HG03097 (cell line): Measurements from ENCODE around the gene HTR5A.

ENCODE experiments used
- ATAC-seq: cut with Tn5 transposase; IDR thresholded peaks from one replicate; pipeline ENCODE4 v1.9.1; 2021; ENCODE audit not compliant: unreplicated experiment, low FRiP score

The HTR5A gene

DNA sequence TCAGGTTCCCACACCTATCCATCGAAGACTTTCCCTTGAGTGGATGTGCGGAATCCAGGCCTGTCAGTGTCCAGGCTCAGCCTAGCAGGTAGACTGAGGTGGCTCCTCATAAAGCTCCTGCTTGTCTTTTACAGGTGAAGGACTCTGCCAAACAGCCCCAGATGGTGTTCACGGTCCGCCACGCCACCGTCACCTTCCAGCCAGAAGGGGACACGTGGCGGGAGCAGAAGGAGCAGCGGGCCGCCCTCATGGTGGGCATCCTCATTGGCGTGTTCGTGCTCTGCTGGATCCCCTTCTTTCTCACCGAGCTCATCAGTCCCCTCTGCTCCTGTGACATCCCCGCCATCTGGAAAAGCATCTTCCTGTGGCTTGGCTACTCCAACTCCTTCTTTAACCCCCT is 13.9 kb downstream of the HTR5A start:
- ATAC-seq = no peak

DNA sequence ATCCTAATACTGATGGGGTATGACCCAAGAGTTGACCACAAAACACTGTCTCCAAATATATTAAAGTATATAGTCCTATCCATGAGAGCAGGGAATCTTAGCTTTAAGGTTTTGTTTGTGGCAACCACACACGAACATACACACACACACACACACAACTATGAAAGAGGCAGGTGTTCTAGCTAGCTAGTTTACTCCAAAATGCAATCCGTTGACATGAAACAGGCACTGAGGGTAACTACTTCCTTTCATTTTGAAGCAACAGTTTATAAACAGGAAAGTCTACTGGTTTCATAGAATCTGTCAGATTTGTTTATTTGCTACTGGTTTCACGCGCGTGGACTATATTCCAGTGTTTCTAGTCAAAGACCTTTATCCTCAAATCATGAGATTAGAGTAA is 14.8 kb downstream of the HTR5A start:
- no peak for ATAC-seq

DNA sequence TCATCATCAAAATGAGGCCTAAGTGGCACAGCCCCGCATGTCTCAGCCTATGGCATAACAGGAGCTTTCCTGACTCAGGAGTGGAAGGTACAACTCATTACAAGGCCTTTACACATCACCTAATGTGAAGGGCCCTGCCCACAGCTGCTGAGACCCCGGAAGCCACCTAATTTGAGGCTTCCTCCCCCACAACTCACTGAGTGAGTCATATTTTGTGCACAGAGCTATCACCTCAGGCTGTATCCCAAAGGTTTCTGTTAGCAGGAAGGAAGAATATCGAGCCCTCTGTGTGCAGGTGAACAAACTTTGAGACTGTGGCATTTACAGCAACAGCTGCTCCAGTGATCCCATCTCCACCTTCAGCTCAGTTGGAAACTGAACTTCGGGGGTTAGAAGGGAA is 20.6 kb downstream of the HTR5A start:
- no peak for ATAC-seq

GRCh38 chr7:155093596-155093995 is 23.5 kb downstream of the HTR5A start:
- ATAC-seq = no peak

- no peak for ATAC-seq
Observed at GRCh38 chr7:155094636-155095135, 24.6 kb downstream of the HTR5A start.

DNA sequence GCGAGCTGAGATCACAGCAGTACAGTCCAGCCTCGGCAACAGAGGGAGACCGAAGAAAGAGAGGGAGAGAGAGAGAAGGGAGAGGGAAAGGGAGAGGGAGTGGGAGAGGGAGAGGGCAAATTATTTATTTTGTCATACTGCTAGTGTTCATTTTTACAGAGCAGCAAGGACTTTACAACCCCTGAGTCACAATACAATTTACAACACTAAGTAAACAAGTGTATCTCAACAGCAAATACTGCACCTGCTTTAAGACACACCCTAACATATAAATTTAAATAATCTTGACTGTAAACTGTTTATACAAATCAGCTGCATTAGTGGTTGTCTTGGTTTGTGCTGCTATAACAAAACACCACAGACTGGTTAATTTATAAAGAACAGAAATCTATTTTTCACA is 27.2 kb downstream of the HTR5A start:
- no peak for ATAC-seq

DNA sequence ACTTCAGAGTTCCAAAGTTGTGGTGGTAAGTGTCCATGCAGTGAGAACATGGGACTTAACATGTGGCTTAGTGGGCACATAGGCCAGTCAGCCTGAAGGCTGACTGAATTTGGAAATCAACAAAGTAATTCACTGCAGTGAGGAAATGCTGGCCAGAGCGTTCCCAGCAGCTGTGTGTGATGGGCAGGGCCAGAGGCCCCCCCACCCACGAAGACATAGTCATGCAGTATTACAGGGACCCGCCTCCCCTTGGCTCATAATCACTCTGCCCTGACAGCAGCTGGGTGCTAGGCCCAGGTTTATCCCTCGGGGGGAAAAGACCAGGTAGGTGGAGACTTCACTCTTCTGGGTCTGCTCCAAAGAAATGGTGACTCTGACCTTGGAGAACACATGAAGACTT is 33.7 kb downstream of the HTR5A start:
- no peak for ATAC-seq

DNA sequence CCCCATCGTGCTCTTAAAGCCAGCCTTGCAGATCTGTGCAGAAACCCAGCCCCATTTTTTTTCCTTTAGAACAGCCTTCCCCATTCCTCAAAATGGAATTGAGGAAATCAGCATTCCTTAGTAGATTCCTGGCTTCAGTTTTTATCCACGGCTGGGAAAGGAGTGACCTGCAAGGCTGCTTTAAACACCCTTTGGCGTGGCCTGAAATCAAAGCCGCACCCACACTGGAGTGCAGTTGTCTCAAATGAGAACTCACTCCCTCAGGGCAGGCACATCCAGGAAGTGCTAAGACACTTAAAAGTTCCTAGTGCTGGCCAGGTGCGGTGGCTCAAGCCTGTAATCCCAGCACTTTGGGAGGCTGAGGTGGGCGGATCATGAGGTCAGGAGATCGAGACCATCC is 34.8 kb downstream of the HTR5A start:
- ATAC-seq = no peak

- no peak for ATAC-seq
Observed at GRCh38 chr7:155106356-155106755, 36.2 kb downstream of the HTR5A start.

- ATAC-seq = no peak
Observed at GRCh38 chr7:155107126-155107525, 37.0 kb downstream of the HTR5A start.

DNA sequence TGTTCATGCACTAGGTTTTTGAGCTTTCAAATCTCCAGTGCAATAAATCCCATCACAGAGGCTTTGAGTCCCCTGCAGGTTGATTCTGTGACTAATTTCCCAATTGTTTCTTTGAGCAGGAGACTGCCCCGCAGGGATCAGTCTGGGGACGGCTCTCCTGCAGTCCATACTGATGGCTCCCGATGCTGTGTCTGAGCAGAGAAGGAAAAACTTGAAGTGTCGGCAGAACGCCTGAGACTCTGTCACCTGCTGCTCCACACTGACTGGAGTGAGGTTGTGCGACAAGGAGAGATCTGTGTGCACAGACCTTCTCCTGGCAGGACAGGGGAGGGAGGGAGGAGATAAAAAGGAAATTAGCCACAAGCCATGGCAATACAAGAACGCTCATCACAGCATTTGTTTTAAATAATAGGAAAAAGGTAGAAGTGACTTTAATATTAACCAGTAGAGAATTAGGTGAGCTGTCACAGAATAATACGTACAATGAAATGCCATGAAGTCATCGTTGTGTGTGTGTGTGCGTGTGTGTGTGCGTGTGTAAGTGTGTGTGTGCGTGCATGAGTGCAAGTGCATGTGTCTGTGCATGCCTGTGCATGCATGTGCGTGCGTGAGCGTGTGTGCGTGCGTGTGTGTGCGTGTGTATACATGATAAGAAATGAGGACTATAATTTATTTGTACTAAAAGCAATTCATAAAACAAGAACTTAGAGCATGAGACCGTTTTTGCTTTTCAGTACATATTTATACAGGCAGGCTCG is 38.2 kb downstream of the HTR5A start:
- ATAC-seq = no peak

GRCh38 chr7:155109121-155109520 is 39.0 kb downstream of the HTR5A start:
- ATAC-seq = no peak

DNA sequence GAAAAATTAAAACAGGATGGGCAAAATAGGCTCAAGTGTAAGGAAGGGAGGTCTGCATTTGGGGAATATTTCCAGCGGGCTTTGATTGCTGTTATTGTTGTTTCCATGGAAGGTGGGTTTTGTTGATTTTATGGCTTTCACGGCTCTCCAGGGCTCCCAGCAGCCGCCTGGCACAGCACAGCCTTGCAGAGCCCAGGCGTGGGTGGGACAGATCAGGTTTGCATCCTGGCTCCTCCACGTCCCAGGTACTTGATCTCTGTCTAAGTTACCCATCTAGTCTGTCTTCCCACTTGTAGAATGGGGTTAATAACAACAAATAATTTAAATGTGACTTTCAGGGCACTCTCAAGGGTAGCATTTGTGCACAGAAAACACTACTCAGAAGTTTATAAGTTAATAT is 45.2 kb downstream of the HTR5A start:
- ATAC-seq = no peak

- no peak for ATAC-seq
Observed at GRCh38 chr7:155119801-155120382, 49.8 kb downstream of the HTR5A start.

DNA sequence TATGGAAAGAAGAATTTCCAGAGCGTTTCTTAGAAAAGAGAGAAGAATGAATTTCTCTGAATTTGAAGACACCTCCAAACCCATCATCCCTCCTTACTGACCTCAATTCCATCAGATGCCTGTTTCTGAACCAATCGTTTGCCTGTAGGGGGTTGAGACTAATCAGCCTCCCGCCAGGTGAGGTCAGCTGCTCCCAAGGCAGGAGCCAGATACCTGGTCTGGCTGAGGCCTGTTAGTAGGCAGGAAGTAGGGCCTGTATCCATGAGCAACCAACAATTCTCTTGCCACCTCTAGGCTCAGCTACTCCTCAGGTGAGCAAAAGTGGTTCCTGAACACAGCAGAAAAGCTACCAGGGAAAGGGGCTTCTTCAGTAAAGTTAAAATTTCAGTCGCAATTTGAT is 50.3 kb downstream of the HTR5A start:
- no peak for ATAC-seq

DNA sequence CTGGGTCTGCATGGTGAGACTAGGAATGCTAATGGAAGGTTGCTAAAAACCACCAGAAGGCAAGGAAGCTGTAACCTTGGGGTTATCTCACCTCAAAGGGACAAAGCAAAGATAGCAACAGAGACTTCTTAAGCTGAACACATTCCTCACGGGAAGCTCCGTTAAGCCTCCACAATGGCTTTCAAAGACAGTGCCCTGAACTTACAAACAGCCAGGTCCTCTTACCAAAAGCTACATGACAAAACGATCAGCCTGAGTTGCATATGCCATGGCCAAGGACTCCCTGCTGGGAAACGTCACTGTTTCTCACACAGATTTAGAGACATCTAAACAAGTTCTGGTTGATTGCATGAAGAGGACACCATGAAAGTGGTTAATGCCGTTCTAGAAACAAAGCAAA is 52.7 kb downstream of the HTR5A start:
- ATAC-seq = no peak

DNA sequence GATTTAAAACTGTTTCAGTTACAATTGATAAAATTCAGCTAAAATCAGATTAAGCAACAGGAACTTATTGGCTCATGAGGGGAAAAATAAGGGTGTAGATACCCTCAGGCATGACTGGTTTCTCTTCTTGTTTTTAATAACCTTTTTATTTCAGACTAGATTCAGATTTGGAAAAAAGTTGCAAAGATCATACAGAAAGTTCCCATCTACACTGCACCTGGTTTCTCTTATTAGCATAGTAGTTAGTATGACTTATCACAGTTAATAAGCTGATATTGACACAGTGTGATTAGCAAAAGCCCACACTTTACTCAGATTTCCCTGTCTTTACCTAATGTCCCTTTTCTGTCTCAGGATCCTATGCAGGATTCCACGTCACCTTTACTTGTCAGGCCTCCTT is 53.3 kb downstream of the HTR5A start:
- no peak for ATAC-seq

GRCh38 chr7:155124706-155125105 is 54.6 kb downstream of the HTR5A start:
- no peak for ATAC-seq

- ATAC-seq = no peak
Observed at GRCh38 chr7:155129186-155129585, 59.1 kb downstream of the HTR5A start.

GRCh38 chr7:155129789-155130188 is 59.7 kb downstream of the HTR5A start:
- no peak for ATAC-seq

DNA sequence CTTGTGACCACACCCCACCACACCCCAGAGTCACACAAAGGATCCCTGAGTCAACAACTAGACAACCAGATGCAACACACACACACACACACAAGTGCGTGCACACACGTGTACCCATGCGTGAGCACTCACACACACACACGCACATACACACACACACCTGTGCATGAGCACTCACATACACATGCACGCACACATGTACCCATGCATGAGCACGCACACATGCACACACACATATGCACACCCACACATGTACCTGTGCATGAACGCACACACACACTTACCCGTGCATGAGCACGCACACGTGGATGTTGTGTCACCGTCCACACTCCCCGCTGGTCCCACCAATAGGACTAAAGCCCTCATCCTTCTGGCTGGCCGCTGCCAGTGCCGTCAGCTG is 60.4 kb downstream of the HTR5A start:
- no peak for ATAC-seq

GRCh38 chr7:155131090-155131489 is 61.0 kb downstream of the HTR5A start:
- ATAC-seq = no peak
